ENCODE data around the gene OR51E2. TPM values are rescaled to one million over a fixed set of nuclear protein-coding genes. Genes with fewer than 3 reads are reported as not detected.
"Not testable (repeated sequence)": the region's sequence is repeated elsewhere in the genome, so short reads cannot be mapped to it uniquely, and the experiment has no call there.

Gene OR51E2
- under 1 TPM in 2 of 4 donors, not detected in 2; 0.10 to 0.30 TPM for total RNA-seq

GRCh38 chr11:4697585-4697984, at the start of gene OR51E2:
TSS of gene OR51E2 (minus strand) at chr11:4697853. CDS start at chr11:4682711, 15,142 bp downstream.
- TF ChIP-seq, protein P1, sequence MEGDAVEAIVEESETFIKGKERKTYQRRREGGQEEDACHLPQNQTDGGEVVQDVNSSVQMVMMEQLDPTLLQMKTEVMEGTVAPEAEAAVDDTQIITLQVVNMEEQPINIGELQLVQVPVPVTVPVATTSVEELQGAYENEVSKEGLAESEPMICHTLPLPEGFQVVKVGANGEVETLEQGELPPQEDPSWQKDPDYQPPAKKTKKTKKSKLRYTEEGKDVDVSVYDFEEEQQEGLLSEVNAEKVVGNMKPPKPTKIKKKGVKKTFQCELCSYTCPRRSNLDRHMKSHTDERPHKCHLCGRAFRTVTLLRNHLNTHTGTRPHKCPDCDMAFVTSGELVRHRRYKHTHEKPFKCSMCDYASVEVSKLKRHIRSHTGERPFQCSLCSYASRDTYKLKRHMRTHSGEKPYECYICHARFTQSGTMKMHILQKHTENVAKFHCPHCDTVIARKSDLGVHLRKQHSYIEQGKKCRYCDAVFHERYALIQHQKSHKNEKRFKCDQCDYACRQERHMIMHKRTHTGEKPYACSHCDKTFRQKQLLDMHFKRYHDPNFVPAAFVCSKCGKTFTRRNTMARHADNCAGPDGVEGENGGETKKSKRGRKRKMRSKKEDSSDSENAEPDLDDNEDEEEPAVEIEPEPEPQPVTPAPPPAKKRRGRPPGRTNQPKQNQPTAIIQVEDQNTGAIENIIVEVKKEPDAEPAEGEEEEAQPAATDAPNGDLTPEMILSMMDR (IDR thresholded peaks at IDR 0.05): no peak
- 78% methylated on average over 3 of the region's 3 CpGs for WGBS, 2 donors
- DNase-seq (ENCODE audit: low spot score in 2 of 2): no peak
- intact Hi-C loops (cut with DNase I; ENCODE audit: low total_unique reads): no loop called here
- H3K4me3 ChIP-seq (ENCODE audit: low read depth, poor library complexity, severe bottlenecking): no peak within 1 kb of the TSS

GRCh38 chr11:4740735-4741134, 43.1 kb upstream of the OR51E2 start:
- intact Hi-C loops (cut with DNase I; ENCODE audit: low total_unique reads): no loop called here
- TF ChIP-seq POLR2A (IDR thresholded peaks at IDR 0.05): no peak
- TF ChIP-seq, protein P1 (IDR thresholded peaks at IDR 0.05): no peak
- 81 to 88% methylated on average over 2 of the region's 2 CpGs for WGBS, 2 donors
- H3K4me3 ChIP-seq (ENCODE audit: low read depth, poor library complexity, severe bottlenecking): no peak overlapping the region
- no peak for DNase-seq (ENCODE audit: low spot score in 2 of 2)

- WGBS, 2 donors: 88 to 91% methylated on average over 2 of the region's 2 CpGs
- TF ChIP-seq, protein P1 (IDR thresholded peaks at IDR 0.05): no peak
- H3K4me3 ChIP-seq (ENCODE audit: low read depth, poor library complexity, severe bottlenecking): no peak overlapping the region
- intact Hi-C loops (cut with DNase I; ENCODE audit: low total_unique reads): no loop called here
- DNase-seq (ENCODE audit: low spot score in 2 of 2): no peak
Observed at GRCh38 chr11:4727171-4727570, 29.5 kb upstream of the OR51E2 start.

- H3K4me3 ChIP-seq (ENCODE audit: low read depth, poor library complexity, severe bottlenecking); DNase-seq (ENCODE audit: low spot score in 2 of 2); intact Hi-C loops (cut with DNase I; ENCODE audit: low total_unique reads): not testable (repeated sequence)
- WGBS, 2 donors: 88 to 91% methylated on average over 33 of the region's 33 CpGs
Observed at GRCh38 chr11:4722616-4723534, 25.2 kb upstream of the OR51E2 start.

DNA sequence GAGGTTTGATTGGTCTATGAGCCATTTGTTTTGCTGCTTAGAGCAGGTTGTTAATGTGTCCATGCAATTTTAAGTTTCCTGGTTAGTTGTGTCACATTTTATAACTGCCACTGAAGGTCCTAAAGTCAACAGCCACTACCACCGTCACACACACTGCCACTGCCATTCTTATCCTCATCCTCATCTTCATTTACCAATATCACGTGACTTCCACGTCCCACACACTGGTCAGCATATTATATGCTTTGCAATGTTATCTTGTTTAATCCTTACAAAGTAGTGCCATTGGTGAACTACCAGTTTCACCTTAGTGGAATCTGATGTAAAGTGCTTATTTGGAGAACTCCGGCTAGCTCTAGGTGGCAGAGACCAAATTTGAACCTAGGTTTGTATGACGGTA, 16.6 kb upstream of the OR51E2 start:
- intact Hi-C loops (cut with DNase I; ENCODE audit: low total_unique reads): no loop called here
- DNase-seq (ENCODE audit: low spot score in 2 of 2): no peak
- TF ChIP-seq, protein P1 (IDR thresholded peaks at IDR 0.05): no peak
- TF ChIP-seq POLR2A (IDR thresholded peaks at IDR 0.05): no peak
- no peak overlapping the region for H3K4me3 ChIP-seq (ENCODE audit: low read depth, poor library complexity, severe bottlenecking)
- 76 to 82% methylated on average over 5 of the region's 5 CpGs for WGBS, 2 donors

DNA sequence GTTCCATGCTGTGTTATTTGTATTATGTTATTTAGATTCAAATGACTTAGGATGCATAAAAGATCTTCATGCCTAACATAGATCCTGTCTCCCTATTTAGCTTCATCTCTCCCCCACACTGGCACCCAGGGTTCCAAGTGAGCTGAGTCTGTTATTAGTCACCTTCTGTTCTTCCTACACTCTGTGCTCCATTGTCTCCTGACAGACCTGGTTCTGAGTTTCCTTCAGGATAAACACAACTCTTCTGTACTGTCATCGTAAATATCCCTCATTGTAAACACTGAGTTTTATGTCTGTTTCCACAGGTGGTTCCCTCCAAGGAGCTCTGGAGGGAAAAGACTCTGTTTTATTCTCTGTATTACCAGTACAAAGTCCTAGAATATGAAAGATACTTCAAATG, 15.6 kb upstream of the OR51E2 start:
- intact Hi-C loops (cut with DNase I; ENCODE audit: low total_unique reads): no loop called here
- WGBS, 2 donors: 36 to 47% methylated on average over 1 of the region's 1 CpG
- TF ChIP-seq POLR2A (IDR thresholded peaks at IDR 0.05): no peak
- TF ChIP-seq, protein P1 (IDR thresholded peaks at IDR 0.05): no peak

More for the DNA sequence above, 15.6 kb upstream of the OR51E2 start:
- no peak overlapping the region for H3K4me3 ChIP-seq (ENCODE audit: low read depth, poor library complexity, severe bottlenecking)
- DNase-seq (ENCODE audit: low spot score in 2 of 2): no peak
